Sigmoid colon (tissue), 7 donors: ENCODE measurements around the gene NFIC. TPM values are rescaled to one million over a fixed set of nuclear protein-coding genes. Genes with fewer than 3 reads are reported as not detected.
"Not testable (repeated sequence)": the region's sequence is repeated elsewhere in the genome, so short reads cannot be mapped to it uniquely, and the experiment has no call there.

ENCODE experiments used
- DNase-seq: peaks from one replicate; pipeline ENCODE4 v3.0.0-alpha.2; 2019
- H3K27ac ChIP-seq, 4 donors: fragments of 200-600 bp; sonication (generic); one replicate each; pipeline ENCODE4 v1.5.1; 2016 to 2019; ENCODE audit warnings: mild to moderate bottlenecking in 1 of 4
- H3K27me3 ChIP-seq, 3 donors: fragments of 200-600 bp; sonication (generic); one replicate each; pipeline ENCODE4 v1.5.1; 2019; ENCODE audit warnings: mild to moderate bottlenecking in 1 of 3
- H3K36me3 ChIP-seq, 4 donors: fragments of 200-600 bp; sonication (generic); one replicate each; pipeline ENCODE4 v1.5.1; 2016 to 2019
- H3K4me1 ChIP-seq, 4 donors: fragments of 200-600 bp; sonication (generic); one replicate each; pipeline ENCODE4 v1.5.1; 2017 to 2019
- H3K4me3 ChIP-seq, 4 donors: fragments of 200-600 bp; sonication (generic); one replicate each; pipeline ENCODE4 v1.5.1; 2017 to 2019; ENCODE audit warnings: mild to moderate bottlenecking in 2 of 4, moderate library complexity in 1 of 4
- H3K9me3 ChIP-seq, 4 donors: fragments of 200-600 bp in 3 of 4; sonication (generic) in 3 of 4; one replicate each; pipeline versions ENCODE4 v1.5.1 to v1.6.1; 2013 to 2019
- EP300 ChIP-seq, 4 donors: sonication (generic); formaldehyde crosslinking; IDR thresholded peaks; one replicate each; pipeline ENCODE4 v1.6.1; 2017; ENCODE audit warnings: antibody characterized with exemption in 4 of 4
- POLR2A ChIP-seq, 2 donors: fragments of 450-650 bp; IDR thresholded peaks; one replicate each; pipeline ENCODE4 v1.6.1; 2016; ENCODE audit warnings: antibody characterized with exemption in 2 of 2, mild to moderate bottlenecking in 2 of 2, moderate library complexity in 2 of 2
- POLR2AphosphoS5 ChIP-seq, 4 donors: sonication (generic); formaldehyde crosslinking; IDR thresholded peaks; one replicate each; pipeline ENCODE4 v1.6.1; 2017; ENCODE audit warnings: antibody characterized with exemption in 4 of 4
- WGBS, 2 donors: extraction: QIAGEN DNeasy Blood & Tissue Kit; methylation state at CpG; one replicate each; pipeline ENCODE4 v1.1.7; 2013; 5-methylcytosine and 5-hydroxymethylcytosine counted together
- intact Hi-C: fragments of 100-400 bp; cut with DNase I; formaldehyde crosslinking; loops from one replicate; pipeline ENCODE4 v1.15.1; 2023
- polyA plus RNA-seq, 3 donors: library from polyadenylated mRNA; stranded (reverse); fragments of 200-250 nt; gene quantifications; one replicate each; pipeline ENCODE4 v1.2.3, GENCODE V29; 2013
- total RNA-seq, 4 donors: library from RNA; depleted of rRNA; stranded (reverse); fragments of >200 nt; gene quantifications; one replicate each; pipeline ENCODE4 v1.1.0, GENCODE V29; 2016
- TF ChIP-seq, protein P1 (sequence below), 4 experiments: fragments of 450-650 bp in 3 of 4; fragments of 200-600 bp in 1 of 4; IDR thresholded peaks; one replicate each; pipeline ENCODE4 v1.5.1; 2016 to 2019; ENCODE audit warnings: antibody characterized with exemption in 4 of 4, mild to moderate bottlenecking in 3 of 4, moderate library complexity in 2 of 4
- donor health status: healthy with polysubstance abuse.
- donor health status: Bipolar disorder and iron deficiency.
- donor health status: healthy.

The NFIC gene
- total and polyA plus RNA-seq, 7 donors: 9.0 to 114 (median 63.2) TPM

DNA sequence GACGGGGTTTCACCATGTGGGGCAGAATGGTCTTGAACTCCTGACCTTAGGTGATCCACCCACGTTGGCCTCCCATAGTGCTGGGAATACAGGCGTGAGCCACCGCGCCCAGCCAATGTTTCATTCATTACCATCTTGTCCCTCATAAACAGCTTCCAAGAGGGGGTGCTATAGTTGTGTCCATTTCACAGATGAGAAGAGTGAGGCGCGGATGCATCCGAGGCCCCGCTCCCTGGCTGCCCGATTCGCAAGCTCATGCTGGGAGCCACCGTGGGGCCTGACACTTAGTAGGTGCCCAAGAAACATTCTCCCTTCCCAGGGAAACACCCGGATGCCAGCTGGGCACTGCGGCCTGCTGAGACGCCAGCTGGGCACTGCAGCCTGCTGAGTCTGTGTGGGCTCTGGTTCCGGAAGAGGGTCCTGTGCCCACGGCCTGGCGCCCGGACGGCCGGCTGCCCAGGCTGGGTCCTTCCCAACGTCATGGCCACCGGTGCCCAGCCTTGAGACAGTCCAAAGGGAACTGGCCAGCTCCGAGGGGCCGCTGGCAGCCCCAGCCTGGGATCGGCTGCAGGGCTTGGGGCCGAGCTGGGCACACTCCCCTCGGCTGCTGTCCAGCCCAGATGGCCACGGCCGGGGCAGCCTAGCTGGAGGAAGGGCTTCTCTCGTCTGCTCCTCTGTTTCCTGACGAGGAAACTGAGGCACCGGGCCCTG, 54.7 kb downstream of the NFIC start:
- H3K4me3 ChIP-seq: no peak overlapping the region
- no peak for DNase-seq
- peak overlapping the region; percentile 47 to 97 (median 51) for H3K27ac ChIP-seq
- TF ChIP-seq, protein P1, sequence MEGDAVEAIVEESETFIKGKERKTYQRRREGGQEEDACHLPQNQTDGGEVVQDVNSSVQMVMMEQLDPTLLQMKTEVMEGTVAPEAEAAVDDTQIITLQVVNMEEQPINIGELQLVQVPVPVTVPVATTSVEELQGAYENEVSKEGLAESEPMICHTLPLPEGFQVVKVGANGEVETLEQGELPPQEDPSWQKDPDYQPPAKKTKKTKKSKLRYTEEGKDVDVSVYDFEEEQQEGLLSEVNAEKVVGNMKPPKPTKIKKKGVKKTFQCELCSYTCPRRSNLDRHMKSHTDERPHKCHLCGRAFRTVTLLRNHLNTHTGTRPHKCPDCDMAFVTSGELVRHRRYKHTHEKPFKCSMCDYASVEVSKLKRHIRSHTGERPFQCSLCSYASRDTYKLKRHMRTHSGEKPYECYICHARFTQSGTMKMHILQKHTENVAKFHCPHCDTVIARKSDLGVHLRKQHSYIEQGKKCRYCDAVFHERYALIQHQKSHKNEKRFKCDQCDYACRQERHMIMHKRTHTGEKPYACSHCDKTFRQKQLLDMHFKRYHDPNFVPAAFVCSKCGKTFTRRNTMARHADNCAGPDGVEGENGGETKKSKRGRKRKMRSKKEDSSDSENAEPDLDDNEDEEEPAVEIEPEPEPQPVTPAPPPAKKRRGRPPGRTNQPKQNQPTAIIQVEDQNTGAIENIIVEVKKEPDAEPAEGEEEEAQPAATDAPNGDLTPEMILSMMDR (IDR thresholded peaks at IDR 0.05): no peak
- TF ChIP-seq POLR2A (IDR thresholded peaks at IDR 0.05): no peak
- TF ChIP-seq POLR2AphosphoS5 (IDR thresholded peaks at IDR 0.05): no peak
- TF ChIP-seq EP300 (IDR thresholded peaks at IDR 0.05): no peak
- intact Hi-C loops: no loop called here
- peaks cover 0 to 42% (median 20%) of the 10 kb centered on the region in 4 donors for H3K4me1 ChIP-seq
- WGBS, 2 donors: 87 to 94% methylated on average over 33 of the region's 33 CpGs
- H3K27me3 ChIP-seq: no peaks in the 10 kb centered on the region
- H3K9me3 ChIP-seq: no peaks in the 10 kb centered on the region
- peaks cover 0 to 21% (median 10%) of the 10 kb centered on the region in 4 donors for H3K36me3 ChIP-seq

DNA sequence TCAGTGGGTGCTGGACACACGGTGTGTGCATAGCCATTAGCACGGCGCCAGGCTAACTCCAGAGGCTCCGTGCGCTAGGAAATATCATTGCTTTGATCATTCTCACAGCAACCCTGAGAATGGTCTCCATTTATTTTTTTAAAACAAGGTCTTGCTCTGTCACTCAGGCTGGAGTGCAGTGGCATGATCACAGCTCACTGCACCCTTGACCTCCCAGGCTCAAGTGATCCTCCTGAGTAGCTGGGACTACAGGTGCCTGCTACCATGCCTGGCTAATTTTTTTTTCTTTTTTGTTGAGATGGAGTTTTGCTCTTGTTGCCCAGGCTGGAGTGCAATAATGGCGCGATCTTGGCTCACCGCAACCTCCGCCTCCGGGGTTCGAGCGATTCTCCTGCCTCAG, 55.3 kb downstream of the NFIC start:
- intact Hi-C loops, H3K9me3 ChIP-seq, H3K4me3 ChIP-seq, DNase-seq, H3K27me3 ChIP-seq: not testable (repeated sequence)
- Histone ChIP-seq H3K4me1 (peaks cover 0 to 48% (median 23%) of the 10 kb centered on the region in 4 donors), H3K36me3 (peaks cover 0 to 27% (median 13%) of the 10 kb centered on the region in 4 donors), H3K27ac (peak overlapping the region; percentile 47 to 97 (median 51))
- 97% methylated on average over 12 of the region's 12 CpGs for WGBS, 2 donors

DNA sequence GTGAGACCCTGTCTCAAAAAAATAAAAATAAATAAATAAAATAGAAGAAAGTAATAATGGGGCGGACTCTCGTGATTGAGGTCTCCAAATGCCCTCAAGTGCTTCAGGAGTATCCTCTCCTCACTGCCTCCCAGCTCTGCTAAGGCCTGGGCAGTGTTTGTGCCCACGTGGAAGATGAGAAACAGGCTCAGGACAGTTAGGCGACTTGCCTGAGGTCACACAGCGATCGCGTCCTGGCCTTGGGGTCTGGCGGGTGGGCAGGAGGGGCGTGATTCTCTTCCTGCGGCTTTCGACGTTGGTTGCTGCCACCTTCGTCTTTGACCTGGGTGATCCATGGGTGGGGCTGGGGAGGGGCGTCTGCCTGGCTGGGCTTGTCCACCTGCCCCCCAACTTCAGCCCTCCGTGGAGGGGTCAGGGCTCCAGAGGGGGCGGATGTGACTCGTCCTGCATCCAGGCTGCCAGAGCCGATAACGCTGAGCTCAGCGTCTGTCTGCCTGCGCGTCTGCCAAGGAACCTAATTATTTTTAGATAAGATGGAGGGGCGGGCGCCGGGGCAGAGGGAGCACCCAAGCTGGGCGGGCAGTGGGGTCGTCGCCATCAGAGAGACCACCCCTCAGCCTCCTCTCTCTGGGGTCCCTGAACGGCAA, 56.9 kb downstream of the NFIC start:
- intact Hi-C loops: no loop called here
- 82 to 83% methylated on average over 29 of the region's 29 CpGs for WGBS, 2 donors
- no peak for DNase-seq
- peaks cover 0 to 62% (median 35%) of the 10 kb centered on the region in 4 donors for H3K4me1 ChIP-seq
- TF ChIP-seq EP300 (IDR thresholded peaks at IDR 0.05) (no peak), POLR2A (IDR thresholded peaks at IDR 0.05) (no peak), POLR2AphosphoS5 (IDR thresholded peaks at IDR 0.05) (no peak)
- TF ChIP-seq, protein P1 (IDR thresholded peaks at IDR 0.05): no peak
- H3K4me3 ChIP-seq: no peak overlapping the region
- H3K27me3 ChIP-seq: no peaks in the 10 kb centered on the region
- H3K27ac ChIP-seq: peak overlapping the region; percentile 72 to 97 (median 86)
- H3K36me3 ChIP-seq: peaks cover 0 to 33% (median 13%) of the 10 kb centered on the region in 4 donors
- H3K9me3 ChIP-seq: no peaks in the 10 kb centered on the region

DNA sequence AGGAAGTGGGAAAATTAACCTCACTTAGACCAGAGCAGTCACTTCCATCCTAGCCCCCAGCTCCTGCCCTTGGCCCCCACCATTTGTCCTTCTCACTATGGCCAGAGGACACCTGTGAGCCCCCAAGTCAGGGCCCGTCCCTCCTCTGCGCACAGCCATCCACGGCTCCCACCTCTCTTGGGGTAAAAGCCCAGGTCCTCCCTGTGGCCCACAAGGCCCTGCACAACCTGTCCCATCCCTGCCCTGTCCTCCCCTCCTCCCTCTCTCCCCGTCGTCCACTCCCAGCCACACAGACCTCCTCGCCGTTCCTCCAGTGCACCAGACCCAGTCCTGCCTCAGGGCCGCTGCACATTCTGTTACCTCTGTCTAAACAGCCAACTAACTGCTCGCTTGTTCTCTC, 60.0 kb downstream of the NFIC start:
- Histone ChIP-seq H3K36me3 (peaks cover 0 to 27% (median 7%) of the 10 kb centered on the region in 4 donors), H3K9me3 (no peaks in the 10 kb centered on the region), H3K27me3 (no peaks in the 10 kb centered on the region), H3K27ac (peak overlapping the region; percentile 83 to 97 (median 92)), H3K4me1 (peaks cover 0 to 78% (median 63%) of the 10 kb centered on the region in 4 donors), H3K4me3 (no peak overlapping the region)
- intact Hi-C loops: no loop called here
- WGBS, 2 donors: 93 to 94% methylated on average over 9 of the region's 9 CpGs
- DNase-seq: no peak
- TF ChIP-seq, protein P1 (IDR thresholded peaks at IDR 0.05): no peak
- TF ChIP-seq POLR2A (IDR thresholded peaks at IDR 0.05): no peak
- TF ChIP-seq POLR2AphosphoS5 (IDR thresholded peaks at IDR 0.05): no peak
- TF ChIP-seq EP300 (IDR thresholded peaks at IDR 0.05): no peak

DNA sequence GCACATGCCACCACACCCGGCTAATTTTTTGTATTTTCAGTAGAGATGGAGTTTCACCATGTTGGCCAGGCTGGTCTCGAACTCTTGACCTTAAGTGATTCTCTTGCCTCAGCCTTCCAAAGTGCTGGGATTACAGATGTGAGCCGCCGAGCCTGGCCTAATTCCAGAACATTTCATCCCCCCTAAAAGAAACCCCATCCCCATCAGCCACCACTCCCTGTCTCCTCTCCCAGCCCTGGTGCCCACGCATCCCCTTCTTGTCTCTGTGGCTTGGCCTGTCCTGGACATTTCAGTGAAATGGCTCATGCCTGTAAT, 63.9 kb downstream of the NFIC start:
- intact Hi-C loops: loop anchor here (2.0 to 5.0 kb wide), 2 partner anchors 20 to 37 kb away; no protein-coding TSS in a partner anchor
- H3K4me3 ChIP-seq, H3K9me3 ChIP-seq, H3K27me3 ChIP-seq, DNase-seq: not testable (repeated sequence)
- H3K36me3 ChIP-seq: peaks cover 17 to 45% (median 26%) of the 10 kb centered on the region in 4 donors
- H3K27ac ChIP-seq: peak overlapping the region; percentile 83 to 97 (median 92)
- H3K4me1 ChIP-seq: peaks cover 0 to 88% (median 75%) of the 10 kb centered on the region in 4 donors
- WGBS, 2 donors: 87 to 88% methylated on average over 5 of the region's 5 CpGs
